Activated B cell treated with CpG ODN at 0.5 μM for 24 hours (primary cell): ENCODE results near the gene NFIB. TPM values are rescaled to one million over a fixed set of nuclear protein-coding genes. Genes with fewer than 3 reads are reported as not detected.

Source experiments
- ATAC-seq: fragments of 200-7000 bp; cut with Tn5 transposase; one replicate; pipeline ENCODE4 v1.10.0; 2021; ENCODE audit warnings: low read depth, mild to moderate bottlenecking, moderate library complexity
- CTCF ChIA-PET: fragments of 350-600 bp; sonication (Branson Sonifier 250); formaldehyde crosslinking; loops from one replicate; lab custom pipeline; 2021; ENCODE audit warnings: antibody characterized with exemption; lab: Charles Lee
- POLR2A ChIA-PET: fragments of 350-600 bp; sonication (Branson Sonifier 250); formaldehyde crosslinking; loops from one replicate; lab custom pipeline; 2021; ENCODE audit warnings: antibody characterized with exemption; lab: Charles Lee
- DNase-seq: peaks from one replicate; pipeline ENCODE4 v3.0.0; 2022
- H3K27ac Mint-ChIP-seq: one replicate; pipeline ENCODE4 v1.8.0; 2020; ENCODE audit warnings: mixed read lengths
- H3K27me3 Mint-ChIP-seq: one replicate; pipeline ENCODE4 v1.8.0; 2021; ENCODE audit warnings: mixed read lengths
- H3K36me3 Mint-ChIP-seq: one replicate; pipeline ENCODE4 v1.8.0; 2021; ENCODE audit warnings: low read depth, mixed read lengths
- H3K4me1 Mint-ChIP-seq: one replicate; pipeline ENCODE4 v1.8.0; 2021; ENCODE audit warnings: mixed read lengths
- H3K4me3 Mint-ChIP-seq: one replicate; pipeline ENCODE4 v1.8.0; 2020; ENCODE audit warnings: mild to moderate bottlenecking, mixed read lengths
- H3K9me3 Mint-ChIP-seq: one replicate; pipeline ENCODE4 v1.8.0; 2020; ENCODE audit warnings: mixed read lengths
- CTCF ChIP-seq: fragments of 200-600 bp; IDR thresholded peaks from one replicate; pipeline ENCODE4 v1.8.0; 2022; ENCODE audit warnings: antibody characterized with exemption, mild to moderate bottlenecking
- intact Hi-C: fragments of 100-400 bp; cut with micrococcal nuclease; formaldehyde crosslinking; loops from one replicate; pipeline ENCODE4 v1.15.1; 2024
- total RNA-seq: library from RNA; stranded (reverse); gene quantifications from 2 replicates; pipeline ENCODE4 v1.2.3, GENCODE V29; 2022

Gene NFIB
- total RNA-seq, 1 donor from 2014 or later, result not detected

GRCh38 chr9:14198841-14199455 is 115.0 kb downstream of the NFIB start:
- no peak for TF ChIP-seq CTCF
- Mint-ChIP-seq H3K9me3 (no peaks in the 10 kb centered on the region), H3K36me3 (no peaks in the 10 kb centered on the region), H3K4me1 (no peaks in the 10 kb centered on the region), H3K27me3 (no peaks in the 10 kb centered on the region), H3K4me3 (no peak overlapping the region), H3K27ac (no peak overlapping the region)
- DNase-seq, result no peak
- ChIA-PET CTCF (no interaction called here), POLR2A (no interaction called here)
- intact Hi-C loops, result no loop called here
- ATAC-seq, result no peak

GRCh38 chr9:14198047-14198840 is 115.7 kb downstream of the NFIB start:
- H3K9me3 Mint-ChIP-seq, result no peaks in the 10 kb centered on the region
- no peak for TF ChIP-seq CTCF
- no peak for DNase-seq
- H3K36me3 Mint-ChIP-seq, result no peaks in the 10 kb centered on the region
- CTCF ChIA-PET, result no interaction called here
- H3K27ac Mint-ChIP-seq, result no peak overlapping the region
- intact Hi-C loops, result no loop called here
- H3K4me1 Mint-ChIP-seq, result no peaks in the 10 kb centered on the region
- no peak overlapping the region for H3K4me3 Mint-ChIP-seq
- ATAC-seq, result no peak
- POLR2A ChIA-PET, result no interaction called here
- H3K27me3 Mint-ChIP-seq, result no peaks in the 10 kb centered on the region

GRCh38 chr9:14197325-14197858 is 116.5 kb downstream of the NFIB start:
- Mint-ChIP-seq H3K27me3 (no peaks in the 10 kb centered on the region), H3K9me3 (no peaks in the 10 kb centered on the region), H3K27ac (no peak overlapping the region), H3K4me1 (no peaks in the 10 kb centered on the region), H3K4me3 (no peak overlapping the region), H3K36me3 (no peaks in the 10 kb centered on the region)
- CTCF ChIA-PET, result no interaction called here
- POLR2A ChIA-PET, result no interaction called here
- no peak for ATAC-seq
- no peak for DNase-seq
- TF ChIP-seq CTCF, result no peak
- intact Hi-C loops, result no loop called here

- no peak for TF ChIP-seq CTCF
- no peaks in the 10 kb centered on the region for H3K27me3 Mint-ChIP-seq
- DNase-seq, result no peak
- ChIA-PET POLR2A (no interaction called here), CTCF (no interaction called here)
- no peaks in the 10 kb centered on the region for H3K4me1 Mint-ChIP-seq
- H3K36me3 Mint-ChIP-seq, result no peaks in the 10 kb centered on the region
- ATAC-seq, result no peak
- H3K4me3 Mint-ChIP-seq, result no peak overlapping the region
- intact Hi-C loops, result no loop called here
- no peak overlapping the region for H3K27ac Mint-ChIP-seq
- H3K9me3 Mint-ChIP-seq, result no peaks in the 10 kb centered on the region
Measured at GRCh38 chr9:14193328-14193990, 120.5 kb downstream of the NFIB start.

- no peak for TF ChIP-seq CTCF
- Mint-ChIP-seq H3K27me3 (no peaks in the 10 kb centered on the region), H3K36me3 (no peaks in the 10 kb centered on the region), H3K4me1 (no peaks in the 10 kb centered on the region), H3K27ac (no peak overlapping the region), H3K4me3 (no peak overlapping the region), H3K9me3 (no peaks in the 10 kb centered on the region)
- intact Hi-C loops, result no loop called here
- ATAC-seq (no peak), DNase-seq (no peak)
- CTCF ChIA-PET, result no interaction called here
- POLR2A ChIA-PET, result no interaction called here
Measured at GRCh38 chr9:14192556-14192955, 121.4 kb downstream of the NFIB start.
